Muscle layer of colon (tissue), 2 donors: ENCODE data around the gene PADI2.

ENCODE experiments used
- H3K27ac ChIP-seq: one replicate; pipeline ENCODE4 v1.7.0; 2013; ENCODE audit warnings: low read depth, mild to moderate bottlenecking, low read length, moderate library complexity
- H3K27me3 ChIP-seq, 2 donors: one replicate each; pipeline ENCODE4 v1.7.0; 2013; ENCODE audit warnings: low read length in 2 of 2, mild to moderate bottlenecking in 2 of 2; ENCODE audit not compliant: insufficient read depth in 2 of 2, control insufficient read depth in 1 of 2
- H3K36me3 ChIP-seq: one replicate; pipeline ENCODE4 v1.7.0; 2013; ENCODE audit warnings: mild to moderate bottlenecking, low read length; ENCODE audit not compliant: insufficient read depth
- H3K4me1 ChIP-seq: one replicate; pipeline ENCODE4 v1.7.0; 2013; ENCODE audit warnings: mild to moderate bottlenecking, low read length; ENCODE audit not compliant: insufficient read depth
- H3K4me3 ChIP-seq, 2 donors: one replicate each; pipeline ENCODE4 v1.7.0; 2013; ENCODE audit warnings: low read length in 2 of 2, low read depth in 1 of 2, mild to moderate bottlenecking in 1 of 2, moderate library complexity in 1 of 2
- H3K9ac ChIP-seq: one replicate; pipeline ENCODE4 v1.7.0; 2013; ENCODE audit warnings: low read length
- H3K9me3 ChIP-seq: one replicate; pipeline ENCODE4 v1.7.0; 2013; ENCODE audit warnings: mild to moderate bottlenecking, low read length
- donor health status: abdominal sarcoma.
- donor health status: Adenocarcinoma of cecum.

Gene PADI2

GRCh38 chr1:17095141-17095540 lies 24.1 kb downstream of the PADI2 start:
- H3K27me3 ChIP-seq = no peaks in the 10 kb centered on the region
- no peak overlapping the region for H3K27ac ChIP-seq
- no peaks in the 10 kb centered on the region for H3K36me3 ChIP-seq
- H3K4me3 ChIP-seq = no peak overlapping the region
- no peaks in the 10 kb centered on the region for H3K9me3 ChIP-seq
- no peaks in the 10 kb centered on the region for H3K4me1 ChIP-seq
- H3K9ac ChIP-seq = no peak overlapping the region

DNA sequence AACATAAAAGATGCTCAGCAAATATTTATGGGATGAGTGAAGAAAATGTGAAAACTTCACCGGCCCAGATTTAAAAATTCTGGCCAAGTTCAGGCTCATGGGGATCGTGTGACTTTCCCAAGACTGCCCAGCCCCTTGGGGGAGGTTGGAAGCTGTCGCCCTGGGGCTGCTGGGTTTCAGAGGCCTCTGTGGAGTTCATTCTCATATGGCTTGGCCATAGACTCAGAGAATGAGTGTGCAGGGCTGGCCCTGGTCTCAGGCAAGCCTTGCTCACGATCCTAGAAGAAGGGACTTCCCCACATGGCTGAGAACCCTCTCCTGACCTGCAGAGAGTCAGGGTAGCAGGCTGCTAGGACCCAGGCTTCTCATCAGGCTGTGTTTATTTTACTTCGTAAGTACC lies 24.6 kb downstream of the PADI2 start:
- Histone ChIP-seq H3K27me3 (no peaks in the 10 kb centered on the region), H3K27ac (no peak overlapping the region), H3K36me3 (no peaks in the 10 kb centered on the region), H3K9me3 (no peaks in the 10 kb centered on the region), H3K4me1 (no peaks in the 10 kb centered on the region), H3K9ac (no peak overlapping the region), H3K4me3 (no peak overlapping the region)

DNA sequence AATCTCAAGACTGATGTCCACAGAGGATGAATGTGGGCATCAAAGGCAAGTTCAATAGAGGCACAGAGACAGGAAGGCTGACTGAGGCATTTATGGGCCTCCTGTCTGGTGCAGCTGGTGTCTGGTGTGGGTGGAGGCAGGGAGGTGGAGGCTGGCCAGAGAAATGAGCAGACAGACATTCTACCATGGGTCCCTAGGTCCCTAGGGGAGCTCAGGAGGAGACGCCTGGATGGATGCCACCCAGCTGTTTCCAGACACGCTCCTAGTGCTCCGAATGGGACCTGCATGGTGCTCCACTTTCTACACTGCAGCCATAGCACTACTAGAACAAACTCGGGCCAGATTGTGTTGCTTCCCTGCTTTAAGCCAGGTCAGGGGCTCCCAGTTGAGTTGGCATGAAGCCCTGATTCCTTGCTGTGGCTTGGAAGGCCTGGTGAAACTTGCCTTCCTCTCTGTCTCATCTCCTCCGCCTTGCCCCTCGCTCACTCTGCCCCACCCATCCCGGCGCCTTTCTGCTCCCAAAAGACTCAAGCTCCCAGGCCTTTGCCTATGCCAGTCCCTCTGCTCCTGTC lies 25.3 kb downstream of the PADI2 start:
- H3K9ac ChIP-seq = no peak overlapping the region
- H3K27me3 ChIP-seq = no peaks in the 10 kb centered on the region
- no peaks in the 10 kb centered on the region for H3K36me3 ChIP-seq
- no peak overlapping the region for H3K27ac ChIP-seq
- no peaks in the 10 kb centered on the region for H3K4me1 ChIP-seq
- no peak overlapping the region for H3K4me3 ChIP-seq
- no peaks in the 10 kb centered on the region for H3K9me3 ChIP-seq

GRCh38 chr1:17091252-17091651 lies 28.0 kb downstream of the PADI2 start:
- no peak overlapping the region for H3K4me3 ChIP-seq
- H3K9me3 ChIP-seq = no peaks in the 10 kb centered on the region
- H3K36me3 ChIP-seq = no peaks in the 10 kb centered on the region
- H3K9ac ChIP-seq = no peak overlapping the region
- no peaks in the 10 kb centered on the region for H3K27me3 ChIP-seq
- no peak overlapping the region for H3K27ac ChIP-seq
- H3K4me1 ChIP-seq = no peaks in the 10 kb centered on the region

GRCh38 chr1:17089506-17089905 lies 29.7 kb downstream of the PADI2 start:
- Histone ChIP-seq H3K9me3 (no peaks in the 10 kb centered on the region), H3K9ac (no peak overlapping the region), H3K4me3 (no peak overlapping the region), H3K4me1 (no peaks in the 10 kb centered on the region), H3K27me3 (no peaks in the 10 kb centered on the region), H3K27ac (no peak overlapping the region), H3K36me3 (no peaks in the 10 kb centered on the region)

DNA sequence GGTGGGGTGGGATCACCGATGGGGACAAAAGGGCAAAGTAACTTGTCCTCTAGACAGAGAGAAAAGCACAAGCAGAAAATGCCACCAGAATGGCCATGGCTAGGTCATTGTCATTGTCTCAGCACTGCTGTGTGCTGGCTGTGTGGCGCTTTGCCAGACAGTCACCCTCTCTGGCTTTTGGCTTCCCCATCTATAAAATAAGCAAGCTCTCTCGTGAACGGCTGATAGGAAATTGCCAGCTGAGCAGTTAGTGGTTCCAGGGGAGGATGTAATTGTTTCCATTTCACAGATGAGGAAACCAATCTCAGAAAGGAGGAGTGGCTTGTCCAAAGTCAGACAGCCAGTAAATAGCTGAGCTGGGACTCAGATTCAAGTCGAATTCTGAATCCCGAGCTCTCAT lies 32.5 kb downstream of the PADI2 start:
- H3K36me3 ChIP-seq = no peaks in the 10 kb centered on the region
- no peaks in the 10 kb centered on the region for H3K27me3 ChIP-seq
- H3K27ac ChIP-seq = no peak overlapping the region

DNA sequence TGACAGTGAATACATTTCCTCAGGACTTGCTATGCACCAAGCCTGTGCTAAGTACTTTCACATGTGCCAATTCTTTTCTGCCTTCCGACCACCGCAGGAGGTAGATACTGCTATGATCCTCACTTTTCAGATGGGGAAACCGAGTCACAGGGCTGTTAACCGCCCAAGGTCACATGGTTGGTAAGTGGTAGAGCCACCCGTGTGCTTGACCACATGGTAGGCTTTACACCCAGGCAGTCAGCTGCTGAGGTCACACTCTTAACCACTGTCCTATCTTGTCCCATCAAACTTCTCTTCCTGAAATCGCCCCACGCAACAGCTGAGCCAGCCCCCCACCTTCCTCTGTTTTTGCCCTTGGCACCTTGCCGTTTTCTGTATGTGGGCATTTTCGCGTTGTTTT lies 34.5 kb downstream of the PADI2 start:
- H3K4me3 ChIP-seq = no peak overlapping the region

More for the DNA sequence above, 32.5 kb downstream of the PADI2 start:
- Histone ChIP-seq H3K9ac (no peak overlapping the region), H3K9me3 (no peaks in the 10 kb centered on the region), H3K4me3 (no peak overlapping the region), H3K4me1 (no peaks in the 10 kb centered on the region)

DNA sequence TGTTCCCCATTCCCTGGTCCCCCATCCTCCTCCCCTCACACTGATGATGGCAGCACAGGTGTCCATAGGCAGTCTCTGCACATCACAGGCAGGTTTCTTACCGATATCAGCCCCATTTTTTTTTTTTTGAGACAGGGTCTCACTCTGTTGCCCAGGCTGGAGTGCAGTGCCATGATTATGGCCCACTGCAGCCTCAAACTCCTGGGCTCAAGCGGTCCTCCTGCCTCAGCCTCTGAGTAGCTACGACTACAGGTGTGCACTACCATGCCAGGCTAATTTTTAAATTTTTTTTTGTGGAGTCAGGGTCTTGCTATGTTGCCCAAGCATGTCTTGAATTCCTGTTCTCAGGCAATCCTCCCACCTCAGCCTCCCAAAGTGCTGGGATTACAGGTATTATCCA lies 36.5 kb downstream of the PADI2 start:
- H3K27me3 ChIP-seq = no peaks in the 10 kb centered on the region
- H3K36me3 ChIP-seq = no peaks in the 10 kb centered on the region
- H3K4me3 ChIP-seq = no peak overlapping the region
- H3K9me3 ChIP-seq = no peaks in the 10 kb centered on the region
- no peak overlapping the region for H3K27ac ChIP-seq
- no peak overlapping the region for H3K9ac ChIP-seq
- H3K4me1 ChIP-seq = no peaks in the 10 kb centered on the region

More for the DNA sequence above, 34.5 kb downstream of the PADI2 start:
- no peak overlapping the region for H3K9ac ChIP-seq
- no peaks in the 10 kb centered on the region for H3K4me1 ChIP-seq
- H3K27ac ChIP-seq = no peak overlapping the region
- no peaks in the 10 kb centered on the region for H3K27me3 ChIP-seq
- H3K9me3 ChIP-seq = no peaks in the 10 kb centered on the region
- H3K36me3 ChIP-seq = no peaks in the 10 kb centered on the region

GRCh38 chr1:17081439-17081838 lies 37.8 kb downstream of the PADI2 start:
- H3K36me3 ChIP-seq = no peaks in the 10 kb centered on the region
- no peaks in the 10 kb centered on the region for H3K27me3 ChIP-seq
- H3K9ac ChIP-seq = no peak overlapping the region
- H3K4me1 ChIP-seq = no peaks in the 10 kb centered on the region
- H3K9me3 ChIP-seq = no peaks in the 10 kb centered on the region
- no peak overlapping the region for H3K27ac ChIP-seq
- no peak overlapping the region for H3K4me3 ChIP-seq

DNA sequence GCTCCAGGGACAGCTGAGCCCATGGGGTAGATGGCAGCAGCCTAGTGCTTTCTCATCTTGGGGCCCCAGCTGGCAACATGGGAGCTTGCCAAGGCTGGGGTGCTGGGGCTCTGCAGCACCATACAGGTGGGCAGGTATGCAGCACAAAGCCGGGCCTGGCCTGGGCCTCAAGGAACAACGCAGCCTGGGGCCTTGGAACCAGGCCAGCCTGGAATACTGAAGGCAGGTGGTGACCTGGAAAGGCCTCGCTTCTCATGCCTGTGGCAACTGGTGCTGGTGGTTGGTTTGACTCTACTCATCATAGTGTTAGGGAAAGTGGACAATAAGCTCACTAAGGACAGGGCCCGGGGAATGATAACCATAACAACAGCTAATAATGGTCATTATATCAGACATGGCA lies 38.4 kb downstream of the PADI2 start:
- no peaks in the 10 kb centered on the region for H3K36me3 ChIP-seq
- no peak overlapping the region for H3K27ac ChIP-seq
- H3K4me3 ChIP-seq = no peak overlapping the region
- no peaks in the 10 kb centered on the region for H3K4me1 ChIP-seq
- H3K27me3 ChIP-seq = no peaks in the 10 kb centered on the region
- no peaks in the 10 kb centered on the region for H3K9me3 ChIP-seq
- no peak overlapping the region for H3K9ac ChIP-seq

DNA sequence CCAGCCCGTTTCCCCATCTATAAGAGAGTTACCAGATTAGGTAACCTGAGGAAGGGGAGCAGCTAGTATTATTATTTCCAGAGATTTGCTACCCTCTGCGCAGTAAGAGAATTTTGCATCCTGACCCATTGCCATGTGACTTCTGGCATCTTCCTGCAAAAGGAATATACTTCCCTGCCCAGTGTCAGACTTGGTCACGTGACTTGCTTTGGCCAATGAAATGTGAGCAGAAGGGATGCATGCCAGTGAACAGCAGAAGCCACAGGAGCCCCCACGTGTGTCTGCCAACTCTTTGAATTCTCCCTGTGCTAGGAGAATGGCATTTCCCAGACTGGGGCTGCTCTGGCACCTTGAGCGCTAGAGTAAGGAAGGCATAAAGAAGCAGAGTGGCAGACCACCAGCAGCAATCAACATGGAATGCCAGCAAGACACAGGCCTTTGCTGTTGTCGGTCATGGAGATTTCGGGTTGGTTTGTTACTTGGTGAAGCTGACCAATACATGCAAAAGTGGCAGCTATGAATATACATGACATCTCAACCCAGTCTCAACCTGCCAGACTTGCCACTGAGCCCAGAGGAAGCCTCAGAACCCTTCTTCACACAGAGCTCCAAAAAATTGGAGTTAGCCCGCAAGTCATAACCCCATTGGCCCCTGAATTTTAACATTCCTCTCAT lies 39.0 kb downstream of the PADI2 start:
- Histone ChIP-seq H3K9ac (no peak overlapping the region), H3K4me3 (no peak overlapping the region), H3K27ac (no peak overlapping the region), H3K4me1 (no peaks in the 10 kb centered on the region), H3K9me3 (no peaks in the 10 kb centered on the region), H3K27me3 (no peaks in the 10 kb centered on the region), H3K36me3 (no peaks in the 10 kb centered on the region)
